Measurements from ENCODE around the gene ZNFX1.
"Not testable (repeated sequence)": the region's sequence is repeated elsewhere in the genome, so short reads cannot be mapped to it uniquely, and the experiment has no call there.

The ZNFX1 gene

DNA sequence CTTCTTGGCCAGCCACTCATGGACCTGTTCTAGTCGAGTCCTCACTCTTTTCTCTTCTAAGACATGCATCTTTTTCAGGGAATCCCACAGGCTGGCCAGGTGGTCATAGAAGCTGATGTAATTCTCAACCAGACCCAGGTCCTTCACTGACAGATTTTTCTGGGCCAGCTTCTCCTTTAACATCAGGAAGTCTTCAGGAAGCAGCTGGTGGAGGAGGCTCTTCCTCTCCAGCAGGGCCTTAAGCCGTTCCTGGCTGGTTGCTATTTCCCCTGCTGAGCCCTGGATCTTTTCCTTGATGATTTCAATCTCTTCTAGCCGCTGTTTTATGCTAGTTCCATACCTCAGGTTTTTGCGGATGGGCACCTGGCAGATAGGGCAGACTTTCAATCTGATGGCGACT lies 30.1 kb downstream of the ZNFX1 start:
- DNase-seq, result no peak

DNA sequence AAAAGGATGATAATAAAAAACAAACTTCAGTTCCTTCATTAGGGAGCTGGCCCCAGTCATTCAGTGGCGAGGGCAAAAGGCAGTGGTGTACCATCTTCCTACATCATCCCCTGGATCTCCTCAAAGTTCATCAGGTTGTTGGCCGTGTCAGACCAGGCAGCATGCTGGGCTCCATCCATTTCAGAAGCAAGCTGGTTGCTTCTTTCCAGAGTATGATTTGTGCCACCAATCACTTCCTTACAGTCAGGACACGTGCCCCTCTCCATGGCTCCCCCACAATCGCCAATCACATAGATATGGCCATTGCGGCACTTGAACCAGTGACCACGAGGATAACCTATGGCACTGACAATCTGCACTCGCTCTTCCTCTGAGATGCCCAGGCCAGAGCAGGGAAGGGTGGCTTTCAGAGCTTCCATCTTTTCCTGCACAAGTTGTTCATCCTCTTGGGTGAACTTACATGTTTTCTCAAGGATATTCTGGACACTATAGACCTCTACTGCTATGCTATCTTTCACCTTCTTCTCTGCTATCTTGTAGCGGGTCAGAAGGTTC lies 30.6 kb downstream of the ZNFX1 start:
- no peak for DNase-seq

DNA sequence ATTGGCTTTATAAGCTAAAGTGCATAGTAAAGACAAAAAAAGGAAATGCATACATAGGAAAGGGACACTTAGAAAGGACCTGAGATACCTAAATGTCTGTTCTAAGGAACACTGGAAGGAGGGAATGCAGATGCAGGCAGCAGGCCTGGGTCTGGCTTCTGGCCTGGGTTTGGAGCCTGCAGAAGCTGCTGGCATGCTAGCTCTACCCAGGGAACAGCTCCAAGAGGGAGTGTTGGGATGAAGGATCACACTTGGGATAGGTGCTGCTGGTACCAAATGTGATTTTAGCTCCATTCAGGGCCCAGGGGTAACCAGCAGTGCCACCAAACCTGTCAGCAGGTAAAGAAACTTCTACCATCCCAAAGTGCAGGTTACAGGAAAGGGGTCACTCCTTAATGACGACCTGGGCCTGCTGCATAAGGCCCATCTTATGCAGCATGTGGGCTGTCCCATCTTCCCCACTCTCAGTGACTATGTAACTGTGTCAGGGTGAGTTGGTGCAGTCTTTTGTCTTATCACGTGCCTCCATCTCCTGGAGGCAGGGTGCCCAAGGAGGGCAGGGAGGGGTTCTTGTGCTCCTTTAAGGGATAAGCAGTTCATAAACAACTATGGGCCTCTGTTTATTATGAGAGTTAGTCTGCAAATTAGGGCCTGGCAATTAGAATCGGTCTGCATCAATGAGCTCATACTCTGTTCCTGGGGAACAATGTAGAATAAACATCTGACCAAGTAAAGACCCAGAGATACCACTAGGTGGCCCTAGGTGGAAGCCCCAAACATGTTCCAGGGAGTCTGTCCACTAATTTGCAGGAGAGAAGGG lies 31.7 kb downstream of the ZNFX1 start:
- peak; percentile 72 for DNase-seq

DNA sequence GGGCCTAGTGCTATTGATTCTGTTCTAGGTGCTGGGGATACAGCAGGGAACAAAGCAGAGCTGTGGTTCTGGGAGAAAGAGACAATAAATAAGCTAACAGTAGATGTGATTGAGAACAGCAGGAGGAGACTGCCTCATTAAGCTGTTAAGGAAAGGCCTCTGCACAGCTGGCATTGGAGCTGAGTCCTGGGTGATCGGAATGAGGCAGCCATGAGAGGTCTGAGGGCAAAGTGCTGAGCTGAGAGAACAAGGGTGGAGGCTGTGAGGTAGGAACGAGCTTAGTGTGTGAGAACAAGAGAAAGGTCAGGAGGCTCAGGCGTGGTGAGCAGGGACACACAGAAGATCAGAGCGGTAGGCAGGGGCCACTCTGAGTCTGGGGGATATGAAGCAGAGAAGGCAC lies 40.3 kb downstream of the ZNFX1 start:
- DNase-seq, result no peak

DNA sequence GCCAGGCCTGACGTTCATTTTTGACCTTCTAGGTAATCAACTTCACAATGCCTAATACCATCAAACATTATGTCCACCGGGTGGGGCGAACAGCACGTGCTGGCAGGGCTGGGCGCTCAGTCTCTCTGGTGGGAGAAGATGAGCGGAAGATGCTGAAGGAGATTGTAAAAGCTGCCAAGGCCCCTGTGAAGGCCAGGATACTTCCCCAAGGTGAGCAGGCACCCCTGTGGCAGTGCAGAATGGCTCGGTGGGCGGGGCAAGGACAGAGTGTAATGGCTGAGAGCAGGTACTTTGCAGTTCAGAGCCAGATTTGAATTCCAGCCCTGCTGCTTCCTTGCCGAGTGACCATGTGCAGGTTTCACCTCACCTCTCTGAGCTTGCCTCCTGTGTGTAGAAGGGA lies 41.6 kb downstream of the ZNFX1 start:
- no peak for DNase-seq

DNA sequence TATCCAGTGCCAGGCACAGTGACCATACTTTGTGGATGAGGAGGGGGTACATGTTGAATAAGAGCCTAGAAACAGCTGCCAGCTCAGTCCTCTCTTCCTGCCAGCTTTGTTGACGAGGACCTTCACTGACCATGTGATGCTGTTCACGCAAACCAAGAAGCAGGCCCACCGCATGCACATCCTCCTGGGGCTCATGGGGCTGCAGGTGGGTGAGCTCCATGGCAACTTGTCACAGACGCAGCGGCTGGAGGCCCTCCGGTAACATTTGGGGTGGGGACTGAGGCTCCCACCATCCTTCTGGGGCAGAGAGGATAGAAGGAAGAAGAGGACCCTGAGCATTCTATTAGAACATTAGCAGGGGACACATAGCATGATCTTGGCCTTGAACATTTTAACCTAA lies 43.0 kb downstream of the ZNFX1 start:
- no peak for DNase-seq

DNA sequence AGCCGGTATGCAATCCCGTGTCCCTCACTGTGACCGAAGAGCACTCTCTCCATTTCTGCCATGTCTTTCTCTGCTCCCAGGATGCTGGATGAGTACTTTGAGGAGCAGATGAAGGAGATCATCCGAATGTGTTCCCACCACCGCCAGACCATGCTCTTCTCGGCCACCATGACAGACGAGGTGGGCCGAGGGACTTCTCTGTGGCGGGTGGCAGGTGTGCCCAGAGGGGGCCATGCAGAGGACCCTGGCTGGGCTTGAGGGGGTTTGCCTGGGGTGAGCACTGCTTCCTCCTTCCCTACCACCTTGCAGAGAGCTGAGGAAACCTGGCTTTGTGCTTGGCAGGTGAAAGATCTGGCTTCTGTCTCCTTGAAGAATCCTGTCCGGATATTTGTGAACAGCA lies 44.6 kb downstream of the ZNFX1 start:
- DNase-seq, result no peak

DNA sequence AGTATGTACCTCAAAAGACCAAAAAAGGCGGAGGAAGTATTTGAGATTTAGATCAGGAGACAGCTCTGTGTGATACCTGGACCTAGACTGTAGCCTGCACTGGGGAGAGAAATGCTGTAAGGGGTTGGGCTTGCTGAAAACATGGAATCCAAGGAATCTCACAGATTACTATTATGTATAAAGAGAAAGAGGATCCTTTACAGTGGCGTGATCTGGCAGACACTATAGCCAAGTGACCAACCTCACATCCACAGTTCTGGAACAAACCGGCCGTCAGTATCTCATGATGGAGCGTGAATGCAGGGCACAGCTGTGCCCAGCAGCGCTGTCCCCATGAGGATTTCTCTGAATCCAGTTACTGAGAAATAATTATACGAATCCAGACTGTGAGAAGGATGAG lies 46.4 kb downstream of the ZNFX1 start:
- no peak for DNase-seq

DNA sequence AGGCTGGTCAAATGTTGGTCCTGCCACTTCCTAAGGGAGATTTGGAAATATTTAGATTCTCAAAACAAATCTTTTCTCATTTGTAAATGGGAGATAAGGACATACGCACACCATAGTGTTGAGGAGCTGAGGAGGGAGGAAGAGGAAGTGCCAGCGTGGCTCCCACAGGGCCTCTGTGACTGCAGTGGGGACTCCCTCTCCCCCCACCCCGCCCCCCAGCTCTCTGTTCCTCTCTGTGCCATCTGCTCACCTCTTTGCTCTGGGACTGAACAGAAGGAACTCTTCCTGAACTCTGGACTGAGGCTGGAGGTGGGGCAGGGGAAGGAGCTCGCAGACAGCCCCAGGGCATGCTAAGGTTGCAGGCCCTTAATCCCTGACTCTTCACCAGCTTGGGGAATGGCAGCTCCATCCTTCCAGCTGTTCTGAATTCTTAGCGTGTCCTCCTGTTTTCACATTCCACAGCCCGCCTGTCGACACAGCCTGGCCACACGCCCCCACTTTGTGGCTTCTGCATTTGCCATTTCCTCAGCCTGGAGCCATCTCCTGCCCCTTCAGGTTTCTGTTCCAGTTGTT lies 47.2 kb downstream of the ZNFX1 start:
- DNase-seq, result no peak

DNA sequence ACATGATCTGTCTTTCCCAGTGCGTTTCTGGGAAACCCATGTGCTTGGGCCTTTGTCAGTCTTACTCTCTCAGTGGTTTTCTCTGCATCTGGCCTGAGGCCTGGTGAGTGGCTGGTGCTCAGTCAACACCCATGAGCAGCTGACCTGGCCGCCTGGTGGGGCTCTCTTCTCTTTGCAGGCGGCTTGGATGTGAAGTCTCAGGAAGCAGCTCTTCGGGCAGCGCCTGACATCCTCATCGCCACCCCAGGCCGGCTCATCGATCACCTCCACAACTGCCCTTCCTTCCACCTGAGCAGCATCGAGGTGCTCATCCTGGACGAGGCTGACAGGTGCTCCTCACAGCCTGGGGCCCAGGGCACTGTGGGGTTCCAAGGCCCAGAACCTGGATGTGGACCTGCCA lies 47.8 kb downstream of the ZNFX1 start:
- no peak for DNase-seq

DNA sequence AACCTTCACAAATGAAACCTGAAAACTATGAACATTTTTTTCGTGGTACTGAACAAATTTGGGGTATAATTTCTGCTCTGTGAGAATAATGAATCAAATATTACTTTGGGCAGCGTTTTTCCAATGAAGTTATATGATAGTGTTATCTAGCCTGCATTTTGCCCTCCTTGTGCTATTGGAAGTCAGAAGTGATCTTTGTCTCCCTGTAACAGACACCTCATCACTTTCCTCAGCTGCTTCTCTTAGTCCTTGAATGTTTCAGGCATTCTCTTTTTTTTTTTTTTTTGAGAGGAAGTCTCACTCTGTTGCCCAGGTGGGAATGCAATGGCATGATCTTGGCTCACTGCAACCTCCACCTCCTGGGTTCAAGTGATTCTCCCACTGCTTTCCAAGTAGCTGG lies 48.5 kb downstream of the ZNFX1 start:
- no peak for DNase-seq

DNA sequence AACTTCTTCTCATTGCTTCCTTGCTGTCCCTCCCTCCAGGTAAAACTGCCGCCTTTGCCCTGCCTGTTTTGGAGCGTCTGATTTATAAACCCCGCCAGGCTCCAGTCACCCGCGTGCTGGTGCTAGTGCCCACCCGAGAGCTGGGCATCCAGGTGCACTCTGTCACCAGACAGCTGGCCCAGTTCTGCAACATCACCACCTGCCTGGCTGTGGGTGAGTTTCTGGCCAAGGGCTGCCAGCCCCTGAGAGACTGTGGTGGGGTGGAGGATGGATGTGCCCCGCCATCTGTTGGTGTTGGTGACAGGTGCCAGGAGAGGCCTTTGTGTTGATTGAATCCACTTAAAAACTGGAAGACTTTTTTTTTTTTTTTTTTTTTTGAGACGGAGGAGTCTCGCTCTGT lies 49.2 kb downstream of the ZNFX1 start:
- peak; percentile 93 for DNase-seq

DNA sequence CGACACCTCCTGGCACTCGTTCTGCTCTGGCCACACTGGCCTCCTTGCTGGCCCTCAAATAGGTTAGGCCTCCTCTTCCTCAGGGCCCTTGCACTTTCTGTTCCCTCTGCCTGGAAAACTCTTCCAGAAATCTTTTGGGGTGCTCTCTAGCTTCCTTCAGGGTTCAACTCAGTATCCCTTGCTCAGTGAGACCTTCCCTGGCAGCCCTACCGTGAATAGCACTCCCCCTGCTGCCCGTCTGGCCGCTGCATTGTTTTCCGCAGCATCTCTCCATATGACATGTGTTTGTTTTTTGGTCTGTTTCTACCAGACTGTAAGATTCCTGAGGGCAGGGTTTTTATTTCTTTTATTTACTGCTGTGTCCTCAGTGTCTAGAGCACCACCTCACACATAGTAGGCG lies 52.0 kb downstream of the ZNFX1 start:
- DNase-seq, result no peak

DNA sequence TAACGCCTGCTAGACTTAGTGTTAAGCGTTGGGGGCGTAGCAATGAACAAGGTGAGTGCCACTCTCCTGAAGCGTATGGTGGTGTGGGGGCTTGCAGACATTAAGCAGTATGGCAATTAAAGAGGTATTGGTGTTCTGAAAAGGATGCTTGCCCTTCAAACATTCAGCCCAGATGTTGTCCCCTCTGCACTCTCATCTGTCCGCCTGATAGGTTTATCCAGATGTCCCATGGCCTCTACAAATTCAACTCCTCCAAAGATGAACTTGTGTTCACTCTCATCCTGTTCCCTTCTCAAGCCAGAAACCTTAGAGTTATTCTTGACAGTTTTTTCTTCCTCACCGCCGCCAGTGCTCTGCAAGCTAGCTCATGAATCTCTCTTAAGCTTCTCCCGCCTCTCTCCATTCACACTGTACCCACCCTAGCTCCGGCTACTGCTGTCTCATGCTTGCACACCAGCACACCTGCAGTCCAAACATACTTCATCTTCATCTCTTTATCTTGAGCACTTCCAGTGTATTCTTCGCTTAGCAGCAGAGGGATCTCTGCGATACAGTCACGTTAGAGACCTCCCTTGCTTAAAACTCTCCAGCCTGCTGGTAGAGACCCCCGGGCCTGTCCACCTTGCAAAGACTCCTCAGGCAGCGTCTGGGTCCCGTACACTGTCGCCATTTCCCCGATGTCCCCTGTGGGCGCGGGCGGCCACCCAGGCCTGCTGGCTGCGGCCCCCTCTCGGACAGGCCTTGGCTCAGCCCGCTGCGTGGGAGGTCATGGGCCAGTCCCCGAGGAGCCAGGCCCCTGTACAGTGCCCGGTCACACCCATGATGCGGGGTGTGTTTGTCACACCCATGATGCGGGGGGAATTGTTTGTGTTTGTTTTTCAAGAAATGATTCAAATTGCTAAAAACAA lies 57.7 kb downstream of the ZNFX1 start:
- DNase-seq, result no peak

DNA sequence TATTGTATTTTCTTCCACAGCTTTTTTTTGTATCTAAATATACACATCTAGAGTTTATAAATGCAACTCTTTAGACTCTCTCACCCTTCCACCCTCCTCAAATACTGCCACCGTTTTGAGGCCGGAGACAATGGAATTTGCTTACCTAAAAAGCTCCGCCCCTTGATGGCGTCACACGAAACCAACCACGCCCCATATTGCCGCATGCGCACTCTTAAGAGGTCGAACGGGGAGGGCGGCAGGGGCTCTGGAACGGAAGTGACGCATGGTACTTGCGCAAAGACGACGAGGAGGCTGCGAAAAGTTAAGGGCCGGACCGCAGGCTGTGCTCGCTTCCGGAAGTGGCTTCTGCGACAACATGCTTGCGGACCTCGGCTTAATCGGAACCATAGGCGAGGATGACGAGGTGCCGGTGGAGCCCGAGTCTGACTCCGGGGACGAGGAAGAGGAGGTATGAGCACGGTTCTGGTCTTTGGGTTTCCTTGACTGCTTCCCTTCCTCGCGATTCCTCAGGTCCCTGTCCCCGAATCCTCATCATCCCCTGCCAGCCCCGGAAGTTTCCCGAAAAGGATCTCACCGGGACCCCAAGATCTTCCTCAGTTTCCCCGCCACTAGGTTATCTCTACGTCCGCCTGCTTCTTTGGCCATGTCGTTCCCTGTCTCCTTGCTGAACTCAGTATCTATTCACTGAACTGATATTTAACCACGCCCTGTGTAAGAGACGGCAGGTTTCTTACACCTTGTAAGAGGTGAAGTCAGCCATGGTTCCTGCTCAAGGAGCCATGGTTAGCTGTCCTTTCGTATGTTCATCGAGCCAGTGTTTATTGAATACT lies 58.5 kb downstream of the ZNFX1 start, which contains the start of gene DDX27:
Gene DDX27, plus strand, starts transcription at position 326 of the 833 bp plus-strand sequence. Its CDS starts 33 bp downstream, at position 359.
- peak; percentile 97 for DNase-seq

DNA sequence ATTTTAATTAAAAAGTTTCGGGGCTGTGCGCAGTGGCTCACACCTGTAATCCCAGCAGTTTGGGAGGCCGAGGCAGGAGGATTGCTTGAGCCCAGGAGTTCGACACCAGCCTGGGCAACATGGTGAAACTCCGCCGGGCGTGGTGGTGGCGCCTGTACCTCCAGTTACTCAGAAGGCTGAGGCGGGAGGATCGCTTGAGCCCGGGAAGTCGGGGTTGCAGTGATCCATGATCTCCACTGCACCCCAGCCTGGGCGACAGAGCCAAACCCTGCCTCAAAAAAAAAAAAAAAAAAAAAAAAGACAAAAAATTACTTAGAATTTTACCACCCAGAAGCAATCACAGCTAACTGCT lies 59.1 kb downstream of the ZNFX1 start:
- DNase-seq, result not testable (repeated sequence)

DNA sequence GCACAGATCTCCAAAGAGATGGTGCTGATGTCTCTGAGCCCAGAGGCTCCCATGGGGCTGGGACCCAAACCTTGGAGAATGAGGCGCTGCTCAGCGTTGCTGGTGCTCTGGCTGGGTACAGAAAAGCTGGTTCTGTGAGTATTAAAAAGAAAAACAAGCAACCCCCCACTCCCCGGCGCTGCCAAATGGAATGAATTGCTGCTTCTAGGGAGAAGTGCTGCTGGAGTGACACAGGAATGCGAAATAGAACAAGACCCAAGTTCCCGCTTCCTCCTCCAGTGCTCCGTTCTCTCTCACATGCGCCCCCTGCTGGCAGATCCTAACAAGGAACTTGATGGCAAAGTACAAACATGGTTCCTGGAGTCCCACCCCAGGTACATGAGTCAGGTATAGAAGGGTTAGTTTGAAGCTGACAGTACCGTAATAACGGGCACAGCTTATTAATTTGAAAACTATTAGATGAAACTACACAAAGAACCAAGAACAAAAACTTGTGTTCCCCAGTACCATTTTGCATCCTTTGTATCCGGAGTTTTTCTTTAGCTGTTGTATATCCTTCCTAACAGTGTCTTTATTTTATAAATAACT lies 60.8 kb downstream of the ZNFX1 start:
- DNase-seq, result peak; percentile 79

DNA sequence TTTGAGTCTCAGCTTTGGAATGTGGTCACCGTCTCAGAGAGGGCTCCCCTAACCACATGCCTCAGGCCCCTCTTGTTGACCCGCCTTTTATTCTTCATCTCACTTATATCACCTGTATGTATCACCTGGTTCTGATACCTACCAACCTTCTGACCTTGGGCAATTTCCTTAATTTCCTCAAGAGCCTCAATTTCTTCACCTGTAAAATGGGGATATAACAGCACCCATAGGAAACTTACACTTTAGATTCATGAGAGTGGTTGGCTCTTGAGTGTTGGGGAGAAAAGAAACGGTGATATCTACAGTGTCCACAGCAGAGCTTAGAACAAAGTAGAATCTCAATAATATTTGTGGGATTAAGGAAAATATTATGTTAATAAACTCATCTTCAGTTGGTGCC lies 62.6 kb downstream of the ZNFX1 start:
- no peak for DNase-seq

DNA sequence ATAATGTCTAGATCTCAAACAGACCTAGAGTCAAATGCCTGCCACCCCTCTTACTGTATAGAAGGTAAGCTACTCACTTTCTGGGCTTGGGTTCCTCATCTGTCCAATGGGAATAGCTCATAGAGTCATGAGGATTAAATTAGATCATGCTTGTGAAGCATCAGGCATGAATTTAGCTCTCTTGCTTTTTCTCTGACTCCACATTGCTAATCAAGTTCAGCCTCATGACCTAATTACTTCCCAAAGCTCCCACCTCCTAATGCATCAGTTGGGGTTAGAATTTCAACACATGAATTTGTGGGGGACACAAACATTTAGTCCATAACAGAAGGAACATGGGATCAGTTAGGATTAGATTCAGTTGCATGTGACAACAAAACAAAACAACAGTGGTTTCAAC lies 63.3 kb downstream of the ZNFX1 start:
- no peak for DNase-seq

DNA sequence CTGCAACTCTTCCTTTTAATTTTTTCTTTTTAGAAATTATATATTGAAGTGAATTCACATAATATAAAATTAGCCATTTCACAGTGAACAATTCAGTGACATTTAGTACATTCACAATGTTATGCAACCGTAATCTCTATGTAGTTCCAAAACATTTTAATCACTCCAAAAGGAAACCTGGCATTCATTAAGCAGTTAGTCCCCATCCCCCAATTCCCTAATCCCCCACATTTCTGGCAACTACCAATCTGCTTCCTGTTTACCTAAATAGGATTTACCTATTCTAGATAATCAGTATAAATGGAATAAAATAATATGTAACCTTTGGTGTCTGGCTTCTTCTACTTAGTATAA lies 67.1 kb downstream of the ZNFX1 start:
- DNase-seq, result no peak

DNA sequence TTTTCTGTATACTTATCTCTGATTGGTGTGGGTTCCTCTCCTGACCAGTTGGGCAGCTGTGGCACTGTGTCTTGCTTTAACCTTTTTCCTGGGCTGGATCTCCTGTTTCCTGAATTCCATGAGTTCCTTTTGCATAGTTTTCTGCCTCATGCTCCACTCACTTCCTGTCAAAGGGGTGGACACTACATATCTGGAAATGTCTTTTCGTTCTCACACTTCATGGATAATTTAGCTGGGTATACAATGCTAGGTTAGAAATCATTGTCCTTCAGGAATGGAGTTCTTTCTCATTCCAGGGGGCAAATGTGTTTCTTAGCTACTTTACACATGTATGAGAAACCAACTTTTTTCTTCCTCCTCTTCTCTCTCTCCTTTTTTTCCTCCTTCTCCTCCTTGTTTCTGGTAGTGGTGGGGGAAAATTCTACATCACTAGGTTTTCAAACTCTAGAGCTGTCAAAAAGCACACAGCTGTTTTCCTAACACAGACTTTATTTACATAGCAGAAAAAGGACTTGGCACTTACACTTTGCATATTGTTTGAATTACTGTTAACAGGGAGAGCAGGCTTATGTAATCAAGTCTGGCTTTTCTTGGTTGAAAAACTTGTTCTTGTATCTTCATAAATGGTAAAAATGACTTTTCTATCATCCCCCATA lies 67.6 kb downstream of the ZNFX1 start:
- no peak for DNase-seq

DNA sequence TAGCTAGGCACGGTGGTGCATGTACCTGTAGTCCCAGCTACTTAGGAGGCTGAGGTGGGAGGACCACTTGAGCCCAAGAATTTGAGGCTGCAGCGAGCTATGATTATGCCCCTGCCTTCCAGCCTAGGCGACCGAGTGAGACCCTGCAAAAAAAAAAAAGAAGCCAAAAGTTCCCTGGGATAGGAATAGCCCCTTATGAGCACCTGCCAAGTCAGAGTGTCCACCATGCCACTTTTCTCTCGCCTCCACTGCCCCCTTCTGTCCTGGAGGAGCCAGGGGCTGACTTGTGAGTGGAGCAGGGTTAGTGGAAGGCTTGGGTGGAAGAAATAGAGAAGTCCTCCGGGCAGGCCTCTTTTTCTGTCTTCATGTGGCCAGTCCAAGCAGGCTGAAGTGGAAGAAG lies 70.8 kb downstream of the ZNFX1 start:
- DNase-seq, result no peak

All from NCI-H1105 treated with DMSO at 0.1 percent for 48 hours (cell line).